Measurements from ENCODE around the gene DZIP3. TPM values are rescaled to one million over a fixed set of nuclear protein-coding genes. Genes with fewer than 3 reads are reported as not detected.

DZIP3 gene
- total and polyA plus RNA-seq, 2 of the 13 experiments (the other 11 are each of a cell fraction or from before 2014, with no cell fraction given), result 11.3 to 17.3 TPM

- no peak overlapping the region for H2AFZ ChIP-seq (ENCODE audit: low read length)
- no peak for FAIRE-seq
Measured at GRCh38 chr3:108623504-108623903, 34.0 kb downstream of the DZIP3 start.

GRCh38 chr3:108629974-108630373, 40.5 kb downstream of the DZIP3 start:
- in situ Hi-C loops (cut with HindIII; ENCODE audit: extremely low pct_ligation_motif_present, low pct_unique_long_range_greater_than_20kb), result no loop called here
- ATAC-seq (no peak), DNase-seq (ENCODE audit: low spot score) (no peak), FAIRE-seq (no peak)
- Histone ChIP-seq H3K27me3 (ENCODE audit: control insufficient read depth in 1 of 2, insufficient read depth in 2 of 2, low read length in 2 of 2) (no peaks in the 10 kb centered on the region), H2AFZ (ENCODE audit: low read length) (no peak overlapping the region), H3K27ac (ENCODE audit: extremely low read length, insufficient read depth, low read length) (no peak overlapping the region), H4K20me1 (ENCODE audit: insufficient read depth, low read length) (no peaks in the 10 kb centered on the region), H3K9ac (ENCODE audit: insufficient read depth, low read depth, low read length) (no peak overlapping the region), H3K4me3 (replicated peaks in 1 of 3; ENCODE audit: insufficient read depth in 1 of 3, low read depth in 2 of 3, low read length in 3 of 3) (no peak overlapping the region), H3K79me2 (ENCODE audit: insufficient read depth, low read length) (no peaks in the 10 kb centered on the region), H3K4me1 (ENCODE audit: insufficient read depth, low read length) (peaks cover 5% of the 10 kb centered on the region; the same call in 1 of the 2 replicates), H3K9me3 (ENCODE audit: low read length) (no peaks in the 10 kb centered on the region), H3K36me3 (replicated peaks in 1 of 2; ENCODE audit: control insufficient read depth in 1 of 2, insufficient read depth in 2 of 2, low read length in 2 of 2) (no peaks in the 10 kb centered on the region; a peak in 2 of 5 replicates), H3K4me2 (ENCODE audit: low read depth, low read length) (no peak overlapping the region)
- ChIA-PET POLR2A (no interaction called here), CTCF (ENCODE audit: low intra/inter-chr PET ratio, low total read pairs) (no interaction called here)
- TF ChIP-seq SOX13 (IDR thresholded peaks at IDR 0.05) (no peak), SOX13 (CRISPR knock-in tag; conservative IDR thresholded peaks at IDR 0.05 in 1 of 2, IDR thresholded peaks at IDR 0.05 in 1 of 2) (no peak), MAFK (conservative IDR thresholded peaks at IDR 0.05 in 1 of 2, IDR thresholded peaks at IDR 0.05 in 1 of 2; ENCODE audit: low read length in 2 of 2) (no peak), ZNF687 (CRISPR knock-in tag; IDR thresholded peaks at IDR 0.05) (no peak), CAMTA2 (CRISPR knock-in tag; IDR thresholded peaks at IDR 0.05; ENCODE audit: borderline replicate concordance) (no peak), GTF2F1 (IDR thresholded peaks at IDR 0.05; ENCODE audit: low read length) (no peak)
- BruUV-seq (replicated peaks), result no TSS peak
- intact Hi-C loops (cut with micrococcal nuclease; ENCODE audit: unreplicated experiment), result no loop called here
- WGBS (ENCODE audit: low lambda C conversion rate), result 100% methylated on average over 1 of the region's 1 CpG

More at GRCh38 chr3:108623504-108623903, 34.0 kb downstream of the DZIP3 start:
- intact Hi-C loops (cut with micrococcal nuclease; ENCODE audit: unreplicated experiment) (no loop called here), in situ Hi-C loops (cut with HindIII; ENCODE audit: extremely low pct_ligation_motif_present, low pct_unique_long_range_greater_than_20kb) (no loop called here)
- Histone ChIP-seq H3K4me2 (ENCODE audit: low read depth, low read length) (no peak overlapping the region), H4K20me1 (ENCODE audit: insufficient read depth, low read length) (no peaks in the 10 kb centered on the region), H3K9me3 (ENCODE audit: low read length) (no peaks in the 10 kb centered on the region), H3K9ac (ENCODE audit: insufficient read depth, low read depth, low read length) (no peak overlapping the region), H3K79me2 (ENCODE audit: insufficient read depth, low read length) (no peaks in the 10 kb centered on the region), H3K4me1 (ENCODE audit: insufficient read depth, low read length) (no peaks in the 10 kb centered on the region), H3K36me3 (replicated peaks in 1 of 2; ENCODE audit: control insufficient read depth in 1 of 2, insufficient read depth in 2 of 2, low read length in 2 of 2) (no peaks in the 10 kb centered on the region; a peak in 1 of 5 replicates), H3K27me3 (ENCODE audit: control insufficient read depth in 1 of 2, insufficient read depth in 2 of 2, low read length in 2 of 2) (no peaks in the 10 kb centered on the region), H3K4me3 (replicated peaks in 1 of 3; ENCODE audit: insufficient read depth in 1 of 3, low read depth in 2 of 3, low read length in 3 of 3) (no peak overlapping the region), H3K27ac (ENCODE audit: extremely low read length, insufficient read depth, low read length) (no peak overlapping the region)
- no peak for DNase-seq (ENCODE audit: low spot score)
- no TSS peak for BruUV-seq (replicated peaks)
- ChIA-PET POLR2A (no interaction called here), CTCF (ENCODE audit: low intra/inter-chr PET ratio, low total read pairs) (no interaction called here)
- ATAC-seq, result peak; percentile 34; the same call in 1 of the 3 replicates
- WGBS (ENCODE audit: low lambda C conversion rate), result 85% methylated on average over 3 of the region's 3 CpGs
- no peak for TF ChIP-seq ZNF326 (CRISPR knock-in tag; IDR thresholded peaks at IDR 0.05; ENCODE audit: borderline replicate concordance)
